Measurements from ENCODE around the gene TSEN54. TPM values are rescaled to one million over a fixed set of nuclear protein-coding genes. Genes with fewer than 3 reads are reported as not detected.

TSEN54 gene
- total RNA-seq, 1 experiment from 2014 or later: 87.3 TPM

GRCh38 chr17:75480281-75480680 lies 36.0 kb upstream of the TSEN54 start:
- ChIA-PET RAD21 (ENCODE audit: low non-redundant PET in 1 of 2, low total read pairs in 2 of 2, uncharacterized antibody in 2 of 2, unreplicated experiment in 2 of 2) (no interaction called here), CTCF (no interaction called here), POLR2A (interaction anchor here (0.6 to 0.7 kb wide), 2 partner anchors 19 to 86 kb away, joined by 3 to 4 read pairs; no protein-coding TSS in a partner anchor)
- BruUV-seq (replicated peaks): no TSS peak
- ATAC-seq (no peak), DNase-seq (ENCODE audit: low read depth, low spot score) (no peak)
- intact Hi-C loops (cut with micrococcal nuclease): no loop called here
- no peak overlapping the region for H2AFZ ChIP-seq (ENCODE audit: low read depth, low read length, poor library complexity, severe bottlenecking)
- H3K9me3 ChIP-seq (ENCODE audit: control insufficient read depth in 1 of 2, insufficient read depth in 1 of 2, low read depth in 1 of 2, low read length in 2 of 2): no peaks in the 10 kb centered on the region
- no peaks in the 10 kb centered on the region for H3K79me2 ChIP-seq (ENCODE audit: insufficient read depth, low read length)
- no peaks in the 10 kb centered on the region for H3K36me3 ChIP-seq (ENCODE audit: control insufficient read depth in 1 of 2, insufficient read depth in 2 of 2, low read length in 2 of 2)
- H3K4me1 ChIP-seq (ENCODE audit: control insufficient read depth in 1 of 2, insufficient read depth in 2 of 2, low read length in 2 of 2): no peaks in the 10 kb centered on the region
- no peak overlapping the region for H3K4me2 ChIP-seq (ENCODE audit: low read length)
- no peak overlapping the region for H3K27ac ChIP-seq (ENCODE audit: low read depth, low read length)
- H3K9me2 ChIP-seq (ENCODE audit: insufficient read depth): no peaks in the 10 kb centered on the region
- H4K20me1 ChIP-seq (ENCODE audit: insufficient read depth): no peaks in the 10 kb centered on the region
- H3K27me3 ChIP-seq (ENCODE audit: insufficient read depth, low read length): no peaks in the 10 kb centered on the region
- H3K9ac ChIP-seq (ENCODE audit: low read length): no peak overlapping the region
- H3K4me3 ChIP-seq (replicated peaks in 1 of 2; ENCODE audit: low read depth in 1 of 2, low read length in 2 of 2): no peak overlapping the region
- TF ChIP-seq YY1 (IDR thresholded peaks at IDR 0.05; ENCODE audit: extremely low read depth, insufficient replicate concordance, low read depth, low read length) (no peak), SIN3A (IDR thresholded peaks at IDR 0.05; ENCODE audit: low read depth) (no peak), ZFX (IDR thresholded peaks at IDR 0.05) (no peak), JUND (IDR thresholded peaks at IDR 0.05) (no peak), ELF1 (IDR thresholded peaks at IDR 0.05; ENCODE audit: borderline replicate concordance, low read depth) (no peak), MAX (IDR thresholded peaks at IDR 0.05) (no peak), EGR1 (IDR thresholded peaks at IDR 0.05; ENCODE audit: low read depth) (no peak), RAD21 (IDR thresholded peaks at IDR 0.05; ENCODE audit: low read depth) (no peak), ZNF274 (IDR thresholded peaks at IDR 0.05; ENCODE audit: low read depth, low read length) (no peak), REST (IDR thresholded peaks at IDR 0.05; ENCODE audit: low read depth) (no peak), CEBPB (IDR thresholded peaks at IDR 0.05; ENCODE audit: low read depth) (no peak), TCF7L2 (IDR thresholded peaks at IDR 0.05; ENCODE audit: borderline replicate concordance, extremely low read depth, insufficient read depth, insufficient read length) (no peak), FOSL1 (IDR thresholded peaks at IDR 0.05; ENCODE audit: low read depth) (no peak), EZH2 (IDR thresholded peaks at IDR 0.05) (no peak), POLR2AphosphoS5 (IDR thresholded peaks at IDR 0.05; ENCODE audit: low read depth, low read length) (no peak), SRF (IDR thresholded peaks at IDR 0.05; ENCODE audit: low read depth) (no peak), EZH2phosphoT487 (IDR thresholded peaks at IDR 0.05; ENCODE audit: borderline replicate concordance) (no peak)
